WTC11 (cell line): Measurements from ENCODE around the gene ARV1. TPM values are rescaled to one million over a fixed set of nuclear protein-coding genes. Genes with fewer than 3 reads are reported as not detected.

Experiments
- ATAC-seq: fragments of 200-7000 bp; cut with Tn5 transposase; 2 replicates; pipeline ENCODE4 v1.10.0; 2021; ENCODE audit warnings: mild to moderate bottlenecking, moderate library complexity
- CTCF ChIA-PET: fragments of 300-600 bp; sonication (Branson Sonifier 250); formaldehyde crosslinking; loops from one replicate; lab custom pipeline; 2021; ENCODE audit warnings: antibody characterized with exemption; lab: Charles Lee
- POLR2A ChIA-PET: fragments of 350-600 bp; sonication (Branson Sonifier 250); formaldehyde crosslinking; loops from one replicate; lab custom pipeline; 2021; ENCODE audit warnings: antibody characterized with exemption; lab: Charles Lee
- DNase-seq: peaks from one replicate; pipeline ENCODE4 v3.0.0; 2021; ENCODE audit warnings: low spot score
- H3K27ac Mint-ChIP-seq: 2 replicates; pipeline ENCODE4 v1.8.0; 2021; ENCODE audit warnings: mixed read lengths
- H3K27me3 Mint-ChIP-seq: 2 replicates; pipeline ENCODE4 v1.8.0; 2021; ENCODE audit warnings: low read depth, mild to moderate bottlenecking, moderate library complexity, mixed read lengths
- H3K36me3 Mint-ChIP-seq: 2 replicates; pipeline ENCODE4 v1.8.0; 2021; ENCODE audit warnings: mixed read lengths
- H3K4me1 Mint-ChIP-seq: 2 replicates; pipeline ENCODE4 v1.8.0; 2022; ENCODE audit warnings: mixed read lengths
- H3K4me3 Mint-ChIP-seq: 2 replicates; pipeline ENCODE4 v1.8.0; 2021; ENCODE audit warnings: mild to moderate bottlenecking, moderate library complexity, mixed read lengths
- H3K9me3 Mint-ChIP-seq: 2 replicates; pipeline ENCODE4 v1.8.0; 2021; ENCODE audit warnings: mixed read lengths
- FOXJ3 ChIP-seq: sonication (generic); formaldehyde crosslinking; IDR thresholded peaks from 2 replicates; pipeline ENCODE4 v1.9.0; 2021; ENCODE audit warnings: missing genetic modification reagents, mild to moderate bottlenecking, borderline replicate concordance
- FOXP1 ChIP-seq: sonication (generic); formaldehyde crosslinking; IDR thresholded peaks from 2 replicates; pipeline ENCODE4 v1.8.0; 2022; ENCODE audit warnings: missing genetic modification reagents, mild to moderate bottlenecking, moderate library complexity, borderline replicate concordance
- GABPB1 ChIP-seq: sonication (generic); formaldehyde crosslinking; IDR thresholded peaks from 2 replicates; pipeline ENCODE4 v1.8.1; 2023; ENCODE audit warnings: mild to moderate bottlenecking, missing genetic modification reagents
- NR1H2 ChIP-seq: sonication (generic); formaldehyde crosslinking; IDR thresholded peaks from 2 replicates; pipeline ENCODE4 v1.9.0; 2021; ENCODE audit warnings: mild to moderate bottlenecking, moderate library complexity, missing genetic modification reagents
- TCF7 ChIP-seq: sonication (generic); formaldehyde crosslinking; IDR thresholded peaks from 2 replicates; pipeline ENCODE4 v1.8.0; 2022; ENCODE audit warnings: mild to moderate bottlenecking, low read depth, missing genetic modification reagents, moderate library complexity
- ZNF121 ChIP-seq: sonication (generic); formaldehyde crosslinking; IDR thresholded peaks from 2 replicates; pipeline ENCODE4 v1.8.0; 2023; ENCODE audit warnings: missing genetic modification reagents
- total RNA-seq: library from RNA; stranded (reverse); gene quantifications from 3 replicates; pipeline ENCODE4 v1.2.3, GENCODE V29; 2021
- TF ChIP-seq, protein P1 (sequence below): fragments of 200-600 bp; IDR thresholded peaks from 2 replicates; pipeline ENCODE4 v1.8.0; 2022; ENCODE audit warnings: antibody characterized with exemption
- TF ChIP-seq, protein P2 (sequence below): sonication (generic); formaldehyde crosslinking; IDR thresholded peaks from 2 replicates; pipeline ENCODE4 v1.8.0; 2022; ENCODE audit warnings: mild to moderate bottlenecking, missing genetic modification reagents
- TF ChIP-seq, protein P3 (sequence below): sonication (generic); formaldehyde crosslinking; IDR thresholded peaks from 2 replicates; pipeline ENCODE4 v1.8.0; 2023; ENCODE audit warnings: missing genetic modification reagents, mild to moderate bottlenecking, borderline replicate concordance
- TF ChIP-seq, protein P4 (sequence below): sonication (generic); formaldehyde crosslinking; IDR thresholded peaks from 2 replicates; pipeline ENCODE4 v1.8.1; 2022; ENCODE audit warnings: low read depth, mild to moderate bottlenecking, moderate library complexity, missing genetic modification reagents, borderline replicate concordance
- TF ChIP-seq, protein P5 (sequence below): sonication (generic); formaldehyde crosslinking; IDR thresholded peaks from 2 replicates; pipeline ENCODE4 v1.8.1; 2022; ENCODE audit warnings: mild to moderate bottlenecking, moderate library complexity, missing genetic modification reagents
- TF ChIP-seq, protein P6 (sequence below): sonication (generic); formaldehyde crosslinking; conservative IDR thresholded peaks from 2 replicates; pipeline ENCODE4 v1.8.1; 2023; ENCODE audit warnings: mild to moderate bottlenecking, low read depth, missing genetic modification reagents, moderate library complexity

ARV1 gene
- total RNA-seq, 1 experiment from 2014 or later = 9.1 TPM

DNA sequence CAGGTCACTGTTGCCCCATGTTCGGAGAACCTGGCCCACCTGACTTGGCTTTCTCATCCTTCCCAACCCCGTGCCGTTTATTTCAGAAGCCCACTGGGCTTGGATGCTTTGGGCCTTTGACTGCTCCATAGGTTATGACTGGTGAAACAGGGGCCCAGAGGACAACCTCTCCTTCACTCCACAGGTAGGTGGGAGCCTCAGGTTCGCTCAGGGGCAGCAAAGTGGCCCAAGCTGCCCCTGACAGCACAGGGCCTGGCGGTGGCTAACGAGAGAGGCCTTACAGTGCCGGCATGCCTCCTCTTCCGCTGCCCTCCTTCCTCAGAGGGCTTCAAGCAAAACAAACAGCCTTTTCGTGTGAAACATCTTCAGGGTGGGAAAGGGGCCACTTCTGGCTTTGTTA lies 44.3 kb downstream of the ARV1 start (continued):
- TF ChIP-seq, protein P1, sequence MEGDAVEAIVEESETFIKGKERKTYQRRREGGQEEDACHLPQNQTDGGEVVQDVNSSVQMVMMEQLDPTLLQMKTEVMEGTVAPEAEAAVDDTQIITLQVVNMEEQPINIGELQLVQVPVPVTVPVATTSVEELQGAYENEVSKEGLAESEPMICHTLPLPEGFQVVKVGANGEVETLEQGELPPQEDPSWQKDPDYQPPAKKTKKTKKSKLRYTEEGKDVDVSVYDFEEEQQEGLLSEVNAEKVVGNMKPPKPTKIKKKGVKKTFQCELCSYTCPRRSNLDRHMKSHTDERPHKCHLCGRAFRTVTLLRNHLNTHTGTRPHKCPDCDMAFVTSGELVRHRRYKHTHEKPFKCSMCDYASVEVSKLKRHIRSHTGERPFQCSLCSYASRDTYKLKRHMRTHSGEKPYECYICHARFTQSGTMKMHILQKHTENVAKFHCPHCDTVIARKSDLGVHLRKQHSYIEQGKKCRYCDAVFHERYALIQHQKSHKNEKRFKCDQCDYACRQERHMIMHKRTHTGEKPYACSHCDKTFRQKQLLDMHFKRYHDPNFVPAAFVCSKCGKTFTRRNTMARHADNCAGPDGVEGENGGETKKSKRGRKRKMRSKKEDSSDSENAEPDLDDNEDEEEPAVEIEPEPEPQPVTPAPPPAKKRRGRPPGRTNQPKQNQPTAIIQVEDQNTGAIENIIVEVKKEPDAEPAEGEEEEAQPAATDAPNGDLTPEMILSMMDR = no peak
- TF ChIP-seq, protein P2, sequence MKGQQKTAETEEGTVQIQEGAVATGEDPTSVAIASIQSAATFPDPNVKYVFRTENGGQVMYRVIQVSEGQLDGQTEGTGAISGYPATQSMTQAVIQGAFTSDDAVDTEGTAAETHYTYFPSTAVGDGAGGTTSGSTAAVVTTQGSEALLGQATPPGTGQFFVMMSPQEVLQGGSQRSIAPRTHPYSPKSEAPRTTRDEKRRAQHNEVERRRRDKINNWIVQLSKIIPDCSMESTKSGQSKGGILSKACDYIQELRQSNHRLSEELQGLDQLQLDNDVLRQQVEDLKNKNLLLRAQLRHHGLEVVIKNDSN (CRISPR knock-in tag) = no peak
- TF ChIP-seq, protein P3, sequence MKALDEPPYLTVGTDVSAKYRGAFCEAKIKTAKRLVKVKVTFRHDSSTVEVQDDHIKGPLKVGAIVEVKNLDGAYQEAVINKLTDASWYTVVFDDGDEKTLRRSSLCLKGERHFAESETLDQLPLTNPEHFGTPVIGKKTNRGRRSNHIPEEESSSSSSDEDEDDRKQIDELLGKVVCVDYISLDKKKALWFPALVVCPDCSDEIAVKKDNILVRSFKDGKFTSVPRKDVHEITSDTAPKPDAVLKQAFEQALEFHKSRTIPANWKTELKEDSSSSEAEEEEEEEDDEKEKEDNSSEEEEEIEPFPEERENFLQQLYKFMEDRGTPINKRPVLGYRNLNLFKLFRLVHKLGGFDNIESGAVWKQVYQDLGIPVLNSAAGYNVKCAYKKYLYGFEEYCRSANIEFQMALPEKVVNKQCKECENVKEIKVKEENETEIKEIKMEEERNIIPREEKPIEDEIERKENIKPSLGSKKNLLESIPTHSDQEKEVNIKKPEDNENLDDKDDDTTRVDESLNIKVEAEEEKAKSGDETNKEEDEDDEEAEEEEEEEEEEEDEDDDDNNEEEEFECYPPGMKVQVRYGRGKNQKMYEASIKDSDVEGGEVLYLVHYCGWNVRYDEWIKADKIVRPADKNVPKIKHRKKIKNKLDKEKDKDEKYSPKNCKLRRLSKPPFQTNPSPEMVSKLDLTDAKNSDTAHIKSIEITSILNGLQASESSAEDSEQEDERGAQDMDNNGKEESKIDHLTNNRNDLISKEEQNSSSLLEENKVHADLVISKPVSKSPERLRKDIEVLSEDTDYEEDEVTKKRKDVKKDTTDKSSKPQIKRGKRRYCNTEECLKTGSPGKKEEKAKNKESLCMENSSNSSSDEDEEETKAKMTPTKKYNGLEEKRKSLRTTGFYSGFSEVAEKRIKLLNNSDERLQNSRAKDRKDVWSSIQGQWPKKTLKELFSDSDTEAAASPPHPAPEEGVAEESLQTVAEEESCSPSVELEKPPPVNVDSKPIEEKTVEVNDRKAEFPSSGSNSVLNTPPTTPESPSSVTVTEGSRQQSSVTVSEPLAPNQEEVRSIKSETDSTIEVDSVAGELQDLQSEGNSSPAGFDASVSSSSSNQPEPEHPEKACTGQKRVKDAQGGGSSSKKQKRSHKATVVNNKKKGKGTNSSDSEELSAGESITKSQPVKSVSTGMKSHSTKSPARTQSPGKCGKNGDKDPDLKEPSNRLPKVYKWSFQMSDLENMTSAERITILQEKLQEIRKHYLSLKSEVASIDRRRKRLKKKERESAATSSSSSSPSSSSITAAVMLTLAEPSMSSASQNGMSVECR (CRISPR knock-in tag) = no peak
- TF ChIP-seq, protein P4, sequence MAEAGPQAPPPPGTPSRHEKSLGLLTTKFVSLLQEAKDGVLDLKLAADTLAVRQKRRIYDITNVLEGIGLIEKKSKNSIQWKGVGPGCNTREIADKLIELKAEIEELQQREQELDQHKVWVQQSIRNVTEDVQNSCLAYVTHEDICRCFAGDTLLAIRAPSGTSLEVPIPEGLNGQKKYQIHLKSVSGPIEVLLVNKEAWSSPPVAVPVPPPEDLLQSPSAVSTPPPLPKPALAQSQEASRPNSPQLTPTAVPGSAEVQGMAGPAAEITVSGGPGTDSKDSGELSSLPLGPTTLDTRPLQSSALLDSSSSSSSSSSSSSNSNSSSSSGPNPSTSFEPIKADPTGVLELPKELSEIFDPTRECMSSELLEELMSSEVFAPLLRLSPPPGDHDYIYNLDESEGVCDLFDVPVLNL = no peak
- TF ChIP-seq, protein P5, sequence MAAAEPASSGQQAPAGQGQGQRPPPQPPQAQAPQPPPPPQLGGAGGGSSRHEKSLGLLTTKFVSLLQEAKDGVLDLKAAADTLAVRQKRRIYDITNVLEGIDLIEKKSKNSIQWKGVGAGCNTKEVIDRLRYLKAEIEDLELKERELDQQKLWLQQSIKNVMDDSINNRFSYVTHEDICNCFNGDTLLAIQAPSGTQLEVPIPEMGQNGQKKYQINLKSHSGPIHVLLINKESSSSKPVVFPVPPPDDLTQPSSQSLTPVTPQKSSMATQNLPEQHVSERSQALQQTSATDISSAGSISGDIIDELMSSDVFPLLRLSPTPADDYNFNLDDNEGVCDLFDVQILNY (CRISPR knock-in tag) = no peak
- TF ChIP-seq ZNF121 (CRISPR knock-in tag) = no peak
- TF ChIP-seq, all 79 proteins: peak for 0

DNA sequence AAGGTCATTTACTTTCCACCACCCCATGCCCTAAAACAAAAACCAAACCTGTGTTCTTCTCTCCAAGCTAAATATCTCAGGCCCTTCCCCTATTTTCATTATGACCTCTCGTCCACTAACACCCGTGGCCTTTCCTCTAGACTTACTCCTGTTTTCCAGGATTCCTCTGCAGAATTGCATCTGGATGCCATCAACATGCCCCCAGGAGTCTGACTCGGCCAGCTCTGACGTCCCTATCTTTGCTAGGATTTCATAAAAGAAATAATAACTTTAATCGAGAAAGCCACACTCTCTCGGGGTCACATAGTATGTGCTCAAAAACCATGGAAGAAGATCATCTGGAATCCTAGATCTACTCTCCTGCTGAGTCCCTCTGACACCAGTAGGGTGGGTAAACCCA lies 47.7 kb downstream of the ARV1 start:
- ChIA-PET CTCF (interaction anchor here (1.2 kb wide), 1 partner anchor 66 kb away, joined by 3 read pairs; no protein-coding TSS in a partner anchor), POLR2A (interaction anchor here (0.6 kb wide), 1 partner anchor 8 kb away, joined by 3 read pairs; no protein-coding TSS in a partner anchor)
- H3K4me3 Mint-ChIP-seq = no peak overlapping the region
- no peaks in the 10 kb centered on the region for H3K9me3 Mint-ChIP-seq
- H3K36me3 Mint-ChIP-seq = no peaks in the 10 kb centered on the region
- H3K4me1 Mint-ChIP-seq = peaks cover 15% of the 10 kb centered on the region
- no peak for DNase-seq
- H3K27ac Mint-ChIP-seq = no peak overlapping the region
- TF ChIP-seq TCF7 (CRISPR knock-in tag) (no peak), FOXP1 (CRISPR knock-in tag) (no peak), NR1H2 (CRISPR knock-in tag) (no peak), FOXJ3 (no peak), GABPB1 (CRISPR knock-in tag) (no peak)
- TF ChIP-seq, protein P6, sequence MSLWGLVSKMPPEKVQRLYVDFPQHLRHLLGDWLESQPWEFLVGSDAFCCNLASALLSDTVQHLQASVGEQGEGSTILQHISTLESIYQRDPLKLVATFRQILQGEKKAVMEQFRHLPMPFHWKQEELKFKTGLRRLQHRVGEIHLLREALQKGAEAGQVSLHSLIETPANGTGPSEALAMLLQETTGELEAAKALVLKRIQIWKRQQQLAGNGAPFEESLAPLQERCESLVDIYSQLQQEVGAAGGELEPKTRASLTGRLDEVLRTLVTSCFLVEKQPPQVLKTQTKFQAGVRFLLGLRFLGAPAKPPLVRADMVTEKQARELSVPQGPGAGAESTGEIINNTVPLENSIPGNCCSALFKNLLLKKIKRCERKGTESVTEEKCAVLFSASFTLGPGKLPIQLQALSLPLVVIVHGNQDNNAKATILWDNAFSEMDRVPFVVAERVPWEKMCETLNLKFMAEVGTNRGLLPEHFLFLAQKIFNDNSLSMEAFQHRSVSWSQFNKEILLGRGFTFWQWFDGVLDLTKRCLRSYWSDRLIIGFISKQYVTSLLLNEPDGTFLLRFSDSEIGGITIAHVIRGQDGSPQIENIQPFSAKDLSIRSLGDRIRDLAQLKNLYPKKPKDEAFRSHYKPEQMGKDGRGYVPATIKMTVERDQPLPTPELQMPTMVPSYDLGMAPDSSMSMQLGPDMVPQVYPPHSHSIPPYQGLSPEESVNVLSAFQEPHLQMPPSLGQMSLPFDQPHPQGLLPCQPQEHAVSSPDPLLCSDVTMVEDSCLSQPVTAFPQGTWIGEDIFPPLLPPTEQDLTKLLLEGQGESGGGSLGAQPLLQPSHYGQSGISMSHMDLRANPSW (CRISPR knock-in tag) = no peak
- no peak for ATAC-seq
- peaks cover 48% of the 10 kb centered on the region for H3K27me3 Mint-ChIP-seq
